Hepatocyte (in vitro differentiated cells): ENCODE data around the gene CLPSL1. TPM values are rescaled to one million over a fixed set of nuclear protein-coding genes. Genes with fewer than 3 reads are reported as not detected.

ENCODE experiments used
- DNase-seq: peaks from one replicate; pipeline ENCODE4 v3.0.0-alpha.2; 2016; ENCODE audit warnings: low spot score
- H2AFZ ChIP-seq: fragments of 200-600 bp; sonication (generic); 2 replicates; pipeline ENCODE4 v1.6.0; 2016; ENCODE audit warnings: antibody characterized with exemption, mild to moderate bottlenecking
- H3K27ac ChIP-seq: fragments of 200-600 bp; sonication (generic); 2 replicates; pipeline ENCODE4 v1.5.1; 2016; ENCODE audit warnings: mild to moderate bottlenecking
- H3K27me3 ChIP-seq: fragments of 200-600 bp; sonication (generic); 2 replicates; pipeline ENCODE4 v1.6.1; 2016
- H3K36me3 ChIP-seq: fragments of 200-600 bp; sonication (generic); replicated peaks from 2 replicates; pipeline ENCODE4 v1.5.1; 2016; ENCODE audit warnings: low read depth; ENCODE audit not compliant: insufficient read depth
- H3K4me1 ChIP-seq: fragments of 200-600 bp; sonication (generic); 2 replicates; pipeline ENCODE4 v1.5.1; 2016; ENCODE audit warnings: mild to moderate bottlenecking, moderate library complexity; ENCODE audit not compliant: insufficient read depth
- H3K4me2 ChIP-seq: fragments of 200-600 bp; sonication (generic); 2 replicates; pipeline ENCODE4 v1.6.0; 2016
- H3K4me3 ChIP-seq: fragments of 200-600 bp; sonication (generic); 2 replicates; pipeline ENCODE4 v1.5.1; 2016; ENCODE audit warnings: mild to moderate bottlenecking
- H3K79me2 ChIP-seq: fragments of 200-600 bp; sonication (generic); 2 replicates; pipeline ENCODE4 v1.6.0; 2017; ENCODE audit warnings: mild to moderate bottlenecking
- H3K9me2 ChIP-seq: fragments of 200-600 bp; sonication (generic); replicated peaks from 2 replicates; pipeline ENCODE4 v1.6.0; 2017; ENCODE audit warnings: mild to moderate bottlenecking; ENCODE audit not compliant: insufficient read depth
- H3K9me3 ChIP-seq: fragments of 200-600 bp; sonication (generic); 2 replicates; pipeline ENCODE4 v1.5.1; 2016; ENCODE audit warnings: low read depth, mild to moderate bottlenecking
- H4K20me1 ChIP-seq: fragments of 200-600 bp; sonication (generic); 2 replicates; pipeline ENCODE4 v1.6.0; 2016; ENCODE audit warnings: mild to moderate bottlenecking; ENCODE audit not compliant: insufficient read depth, poor library complexity, severe bottlenecking
- EZH2 ChIP-seq: fragments of 200-600 bp; sonication (generic); IDR thresholded peaks from 2 replicates; pipeline ENCODE4 v1.6.1; 2016; ENCODE audit warnings: antibody characterized with exemption, mild to moderate bottlenecking, borderline replicate concordance
- EZH2phosphoT487 ChIP-seq: fragments of 200-600 bp; sonication (generic); IDR thresholded peaks from one replicate; pipeline ENCODE4 v1.6.1; 2018; ENCODE audit warnings: antibody characterized with exemption, mild to moderate bottlenecking, low read depth, moderate library complexity; ENCODE audit not compliant: unreplicated experiment, severe bottlenecking
- WGBS: methylation state at CpG from one replicate; pipeline ENCODE4 v1.1.6; 2016; ENCODE audit warnings: low lambda C conversion rate; ENCODE audit errors: missing lambda C conversion rate; 5-methylcytosine and 5-hydroxymethylcytosine counted together
- polyA plus RNA-seq: library from polyadenylated mRNA; unstranded; fragments of >200 nt; fragmentation: Nextera tagmentation; extraction: Ambion mirVana; gene quantifications from 2 replicates; pipeline ENCODE4 v1.2.1, GENCODE V29; 2016
- total RNA-seq: library from RNA; depleted of rRNA; stranded (reverse); fragments of >200 nt; gene quantifications from 2 replicates; pipeline ENCODE4 v1.2.3, GENCODE V29; 2014
- TF ChIP-seq, protein P1 (sequence below): fragments of 200-600 bp; sonication (generic); IDR thresholded peaks from 2 replicates; pipeline ENCODE4 v1.5.1; 2016; ENCODE audit warnings: antibody characterized with exemption, mild to moderate bottlenecking; ENCODE audit not compliant: poor library complexity

Gene CLPSL1
- total and polyA plus RNA-seq, 2 experiments from 2014 or later, result not detected

GRCh38 chr6:35759426-35759825 lies 21.4 kb upstream of the CLPSL1 start:
- H3K9me3 ChIP-seq, result no peaks in the 10 kb centered on the region
- H3K27me3 ChIP-seq, result peaks cover 25% of the 10 kb centered on the region
- H3K4me2 ChIP-seq, result no peak overlapping the region
- no peak for TF ChIP-seq EZH2phosphoT487
- TF ChIP-seq, protein P1, sequence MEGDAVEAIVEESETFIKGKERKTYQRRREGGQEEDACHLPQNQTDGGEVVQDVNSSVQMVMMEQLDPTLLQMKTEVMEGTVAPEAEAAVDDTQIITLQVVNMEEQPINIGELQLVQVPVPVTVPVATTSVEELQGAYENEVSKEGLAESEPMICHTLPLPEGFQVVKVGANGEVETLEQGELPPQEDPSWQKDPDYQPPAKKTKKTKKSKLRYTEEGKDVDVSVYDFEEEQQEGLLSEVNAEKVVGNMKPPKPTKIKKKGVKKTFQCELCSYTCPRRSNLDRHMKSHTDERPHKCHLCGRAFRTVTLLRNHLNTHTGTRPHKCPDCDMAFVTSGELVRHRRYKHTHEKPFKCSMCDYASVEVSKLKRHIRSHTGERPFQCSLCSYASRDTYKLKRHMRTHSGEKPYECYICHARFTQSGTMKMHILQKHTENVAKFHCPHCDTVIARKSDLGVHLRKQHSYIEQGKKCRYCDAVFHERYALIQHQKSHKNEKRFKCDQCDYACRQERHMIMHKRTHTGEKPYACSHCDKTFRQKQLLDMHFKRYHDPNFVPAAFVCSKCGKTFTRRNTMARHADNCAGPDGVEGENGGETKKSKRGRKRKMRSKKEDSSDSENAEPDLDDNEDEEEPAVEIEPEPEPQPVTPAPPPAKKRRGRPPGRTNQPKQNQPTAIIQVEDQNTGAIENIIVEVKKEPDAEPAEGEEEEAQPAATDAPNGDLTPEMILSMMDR, result no peak
- TF ChIP-seq EZH2, result no peak
- H3K4me1 ChIP-seq, result no peaks in the 10 kb centered on the region
- no peaks in the 10 kb centered on the region for H3K36me3 ChIP-seq
- H3K4me3 ChIP-seq, result no peak overlapping the region
- no peak overlapping the region for H3K27ac ChIP-seq
- no peaks in the 10 kb centered on the region for H4K20me1 ChIP-seq
- H2AFZ ChIP-seq, result no peak overlapping the region
- no peaks in the 10 kb centered on the region for H3K79me2 ChIP-seq
- 69% methylated on average over 3 of the region's 3 CpGs for WGBS
- DNase-seq, result no peak
- no peaks in the 10 kb centered on the region for H3K9me2 ChIP-seq

GRCh38 chr6:35765739-35766138 lies 15.1 kb upstream of the CLPSL1 start:
- Histone ChIP-seq H3K9me3 (no peaks in the 10 kb centered on the region), H3K4me1 (no peaks in the 10 kb centered on the region), H3K9me2 (no peaks in the 10 kb centered on the region), H4K20me1 (no peaks in the 10 kb centered on the region), H3K36me3 (no peaks in the 10 kb centered on the region), H3K4me3 (no peak overlapping the region), H2AFZ (no peak overlapping the region), H3K79me2 (no peaks in the 10 kb centered on the region), H3K27me3 (peaks cover 31% of the 10 kb centered on the region), H3K4me2 (no peak overlapping the region), H3K27ac (no peak overlapping the region)
- 91% methylated on average over 23 of the region's 23 CpGs for WGBS
- DNase-seq, result no peak
- TF ChIP-seq EZH2, result no peak
- TF ChIP-seq, protein P1, result no peak
- no peak for TF ChIP-seq EZH2phosphoT487

GRCh38 chr6:35769211-35769610 lies 11.6 kb upstream of the CLPSL1 start:
- TF ChIP-seq EZH2 (no peak), EZH2phosphoT487 (no peak)
- TF ChIP-seq, protein P1, result no peak

DNA sequence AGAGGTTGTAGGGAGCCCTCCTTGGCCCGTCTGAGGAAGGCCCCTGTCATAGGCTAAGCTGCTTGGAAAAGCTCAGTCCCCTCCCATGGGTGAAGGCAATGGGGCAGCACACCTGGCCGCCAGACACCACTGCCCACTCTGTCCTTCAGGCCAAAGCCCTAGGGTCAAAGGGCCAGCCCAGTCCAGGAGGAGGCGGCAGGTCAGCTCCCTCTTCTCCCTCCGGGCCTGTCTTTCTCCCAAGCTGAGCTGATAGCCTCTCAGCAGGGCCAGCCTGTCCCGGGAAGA lies 9.5 kb upstream of the CLPSL1 start:
- Histone ChIP-seq H3K9me3 (no peaks in the 10 kb centered on the region), H3K9me2 (no peaks in the 10 kb centered on the region), H3K4me1 (no peaks in the 10 kb centered on the region), H3K79me2 (no peaks in the 10 kb centered on the region), H3K36me3 (no peaks in the 10 kb centered on the region), H2AFZ (no peak overlapping the region), H4K20me1 (no peaks in the 10 kb centered on the region), H3K4me3 (no peak overlapping the region), H3K27me3 (peaks cover 9% of the 10 kb centered on the region), H3K4me2 (no peak overlapping the region), H3K27ac (no peak overlapping the region)
- WGBS, result 54% methylated on average over 5 of the region's 5 CpGs
- TF ChIP-seq EZH2phosphoT487, result no peak
- TF ChIP-seq EZH2, result no peak
- TF ChIP-seq, protein P1, result no peak
- no peak for DNase-seq

More at GRCh38 chr6:35769211-35769610, 11.6 kb upstream of the CLPSL1 start:
- Histone ChIP-seq H3K4me3 (no peak overlapping the region), H3K9me2 (no peaks in the 10 kb centered on the region), H4K20me1 (no peaks in the 10 kb centered on the region), H3K79me2 (no peaks in the 10 kb centered on the region), H3K36me3 (no peaks in the 10 kb centered on the region), H3K4me2 (no peak overlapping the region), H3K27ac (no peak overlapping the region), H3K4me1 (no peaks in the 10 kb centered on the region), H2AFZ (no peak overlapping the region), H3K27me3 (peaks cover 7% of the 10 kb centered on the region), H3K9me3 (no peaks in the 10 kb centered on the region)
- no peak for DNase-seq
- 60% methylated on average over 4 of the region's 4 CpGs for WGBS
